GM10847 (cell line): ENCODE measurements around the gene MRPL44.

Experiments used
- POLR2A ChIP-seq: IDR thresholded peaks from 2 replicates; pipeline ENCODE4 v1.6.1; 2011; ENCODE audit not compliant: insufficient read length; ENCODE audit errors: extremely low read depth

The MRPL44 gene

GRCh38 chr2:223957092-223957851 lies at the start of gene MRPL44:
TSS of gene MRPL44 (plus strand) at chr2:223957463. CDS start at chr2:223957473, 10 bp downstream.
- peak; percentile 56 for TF ChIP-seq POLR2A

- TF ChIP-seq POLR2A: no peak
These were observed 48.8 kb upstream of the MRPL44 start for GRCh38 chr2:223908304-223908998.

GRCh38 chr2:223909001-223909741 lies 48.1 kb upstream of the MRPL44 start:
- no peak for TF ChIP-seq POLR2A

GRCh38 chr2:223914324-223914723 lies 42.9 kb upstream of the MRPL44 start:
- no peak for TF ChIP-seq POLR2A

GRCh38 chr2:223915071-223915470 lies 42.2 kb upstream of the MRPL44 start:
- no peak for TF ChIP-seq POLR2A

GRCh38 chr2:223916181-223916920 lies 40.9 kb upstream of the MRPL44 start:
- TF ChIP-seq POLR2A: no peak

- no peak for TF ChIP-seq POLR2A
These were observed 38.6 kb upstream of the MRPL44 start for GRCh38 chr2:223918671-223919134.

- TF ChIP-seq POLR2A: no peak
These were observed 37.2 kb upstream of the MRPL44 start for GRCh38 chr2:223920109-223920508.

GRCh38 chr2:223921204-223921603 lies 36.1 kb upstream of the MRPL44 start:
- no peak for TF ChIP-seq POLR2A

GRCh38 chr2:223922308-223922707 lies 35.0 kb upstream of the MRPL44 start:
- no peak for TF ChIP-seq POLR2A

GRCh38 chr2:223923976-223924375 lies 33.3 kb upstream of the MRPL44 start:
- no peak for TF ChIP-seq POLR2A

GRCh38 chr2:223925106-223925505 lies 32.2 kb upstream of the MRPL44 start:
- no peak for TF ChIP-seq POLR2A

- TF ChIP-seq POLR2A: no peak
These were observed 28.9 kb upstream of the MRPL44 start for GRCh38 chr2:223928113-223929006.

- no peak for TF ChIP-seq POLR2A
These were observed 27.6 kb upstream of the MRPL44 start for GRCh38 chr2:223929571-223930102.
